Fibroblast of upper back skin (primary cell): ENCODE data around the gene STK26.
"Not testable (repeated sequence)": the region's sequence is repeated elsewhere in the genome, so short reads cannot be mapped to it uniquely, and the experiment has no call there.

Experiments
- DNase-seq: peaks from one replicate; pipeline ENCODE4 v3.0.0-alpha.2; 2013

Gene STK26

GRCh38 chrX:132022967-132023895 lies at the start of gene STK26:
Gene STK26 (plus strand): TSS chrX:132023302. CDS start chrX:132023618, 316 bp downstream.
- peak; percentile 66 for DNase-seq

DNA sequence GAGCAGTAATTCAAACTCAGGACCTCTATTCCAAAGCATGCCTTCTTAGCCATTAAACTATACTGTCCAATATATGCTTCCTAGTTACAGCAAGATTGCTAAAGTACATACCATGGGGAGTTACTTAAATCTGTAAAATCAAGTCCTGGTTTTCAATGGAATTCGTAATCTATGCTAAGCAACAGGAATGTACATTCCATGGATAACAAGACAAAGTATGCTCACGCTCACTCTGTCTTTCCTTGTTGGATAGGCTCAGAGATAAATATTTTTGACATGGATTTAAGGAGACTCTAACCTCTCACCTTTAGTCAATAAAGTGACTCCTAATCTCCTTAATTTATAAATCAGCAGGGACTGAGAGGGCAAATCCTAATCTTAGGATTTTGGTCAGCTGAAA lies 47.3 kb upstream of the STK26 start:
- peak; percentile 7 for DNase-seq

- no peak for DNase-seq
Measured at GRCh38 chrX:131977619-131978018, 45.5 kb upstream of the STK26 start.

DNA sequence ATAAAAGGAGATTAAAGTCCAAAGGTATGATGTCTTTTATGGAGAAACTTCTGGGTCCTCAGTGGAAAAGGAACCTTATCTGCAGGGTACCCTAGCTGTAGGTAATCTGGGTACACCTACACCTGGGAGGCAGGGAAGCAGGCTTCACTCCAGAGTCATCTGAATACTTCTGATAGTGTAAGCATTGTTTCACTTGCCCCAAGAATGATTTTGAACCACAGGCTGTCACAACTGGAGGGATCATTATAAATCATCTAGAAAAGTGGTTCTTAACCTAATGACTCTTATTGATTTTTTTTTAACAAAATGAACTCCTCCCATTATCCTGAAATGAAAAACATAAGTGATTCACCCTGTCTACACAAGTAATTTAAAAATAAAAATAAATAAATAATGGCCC lies 44.0 kb upstream of the STK26 start:
- DNase-seq = no peak

- no peak for DNase-seq
Measured at GRCh38 chrX:131985526-131986049, 37.5 kb upstream of the STK26 start.

GRCh38 chrX:131987252-131987651 lies 35.9 kb upstream of the STK26 start:
- DNase-seq = no peak

- no peak for DNase-seq
Measured at GRCh38 chrX:131988236-131988635, 34.9 kb upstream of the STK26 start.

DNA sequence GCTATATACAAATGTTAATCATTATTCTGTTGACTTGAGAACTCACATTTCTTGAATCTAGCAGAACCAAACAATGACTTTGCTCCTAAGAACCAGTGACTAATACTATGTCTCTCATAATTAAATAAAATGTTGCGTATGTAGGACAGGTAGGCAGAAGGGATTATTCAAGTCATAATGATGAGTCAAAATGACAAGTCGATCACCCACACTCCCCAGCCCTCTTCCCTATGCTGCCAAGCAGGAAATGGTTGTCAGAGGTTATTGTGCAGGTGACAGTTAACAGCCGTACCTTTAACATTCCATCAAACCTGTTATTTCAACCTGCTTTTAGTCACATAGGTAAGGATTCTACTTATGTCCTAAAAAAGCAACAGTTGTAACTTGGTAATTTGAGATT lies 22.0 kb upstream of the STK26 start:
- no peak for DNase-seq

GRCh38 chrX:132004728-132005127 lies 18.4 kb upstream of the STK26 start:
- DNase-seq = no peak

DNA sequence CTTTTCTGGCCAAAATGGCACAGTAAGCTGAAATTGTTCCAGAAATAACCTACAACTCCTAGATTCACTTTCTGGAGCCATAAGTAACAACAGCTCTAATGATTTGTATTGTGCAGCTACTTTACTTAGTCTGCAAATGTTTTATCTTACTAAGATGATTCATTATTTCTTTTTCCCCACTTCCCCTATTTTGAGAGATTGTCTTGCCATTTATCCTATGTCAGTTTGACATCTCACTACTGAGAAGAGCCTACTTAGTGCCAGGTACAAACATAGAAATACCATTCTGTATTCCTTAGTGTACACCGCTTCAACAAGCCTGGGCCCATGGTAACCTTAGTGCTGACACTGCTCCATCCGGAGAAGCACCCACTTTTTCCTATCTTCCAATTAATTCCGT lies 13.8 kb upstream of the STK26 start:
- DNase-seq = no peak

DNA sequence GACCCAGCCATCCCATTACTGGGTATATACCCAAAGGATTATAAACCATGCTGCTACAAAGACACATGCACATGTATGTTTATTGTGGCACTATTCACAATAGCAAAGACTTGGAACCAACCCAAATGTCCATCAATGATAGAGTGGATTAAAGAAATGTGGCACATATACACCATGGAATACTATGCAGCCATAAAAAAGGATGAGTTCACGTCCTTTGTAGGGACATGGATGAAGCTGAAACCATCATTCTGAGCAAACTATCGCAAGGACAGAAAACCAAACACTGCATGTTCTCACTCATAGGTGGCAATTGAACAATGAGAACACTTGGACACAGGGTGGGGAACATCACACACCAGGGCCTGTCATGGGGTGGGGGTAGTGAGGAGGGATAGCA lies 12.9 kb upstream of the STK26 start:
- not testable (repeated sequence) for DNase-seq

DNA sequence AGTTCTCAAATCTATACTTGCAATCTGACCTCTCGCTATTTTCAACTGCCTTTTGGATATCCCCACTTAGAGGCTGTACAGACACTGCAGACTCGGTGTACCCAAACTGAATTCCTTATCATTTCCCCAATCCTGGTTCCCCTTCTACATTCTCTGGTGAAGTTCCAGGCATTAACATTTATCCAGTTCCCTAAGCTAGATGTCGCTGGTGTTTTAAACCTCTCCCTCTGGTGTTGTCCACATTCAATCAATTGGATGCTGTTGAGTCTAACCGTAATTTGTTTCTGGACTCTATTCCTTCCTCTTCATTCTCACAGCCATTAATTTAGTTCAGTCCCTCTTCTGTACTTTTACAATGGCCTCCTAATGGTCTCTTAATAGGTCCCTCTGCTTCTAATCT lies 7.2 kb upstream of the STK26 start:
- DNase-seq = no peak

DNA sequence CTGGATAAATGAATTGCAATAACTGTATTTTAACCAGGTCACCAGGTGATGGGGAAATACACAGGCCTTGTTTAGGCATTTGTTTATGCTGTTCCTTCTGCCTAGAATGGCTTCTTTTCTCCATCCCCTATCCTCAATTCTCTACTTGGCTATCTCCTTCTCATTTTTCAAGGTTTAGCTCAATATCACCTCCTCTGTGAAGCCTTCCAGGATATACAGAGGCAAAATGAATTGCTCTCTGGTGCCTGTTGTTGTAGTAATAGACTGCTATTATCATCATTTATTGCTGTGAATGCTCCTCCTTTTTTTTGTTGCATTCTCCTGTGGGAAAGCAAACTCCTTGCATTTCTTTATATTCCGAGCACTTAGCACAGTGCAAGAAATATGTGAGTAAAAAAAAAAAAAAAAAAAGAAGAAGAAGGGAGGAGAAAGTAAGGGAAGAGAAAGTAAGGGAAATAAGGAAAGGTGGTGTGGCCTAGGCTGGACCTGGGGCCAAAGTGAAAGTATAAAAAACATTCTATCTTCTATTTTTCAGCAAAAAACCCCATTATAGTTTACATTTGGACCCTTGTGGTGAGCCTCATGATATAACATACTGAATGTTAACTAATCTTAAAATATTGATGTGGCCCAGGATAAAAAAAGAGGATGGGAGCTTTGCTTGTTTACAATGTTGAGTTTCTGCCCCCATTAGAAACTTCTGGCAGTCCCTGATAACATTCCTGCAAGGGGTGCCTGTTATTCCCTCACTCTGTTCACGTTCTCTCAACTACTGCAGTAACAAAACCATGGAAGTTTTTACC lies 6.3 kb upstream of the STK26 start:
- DNase-seq = no peak

DNA sequence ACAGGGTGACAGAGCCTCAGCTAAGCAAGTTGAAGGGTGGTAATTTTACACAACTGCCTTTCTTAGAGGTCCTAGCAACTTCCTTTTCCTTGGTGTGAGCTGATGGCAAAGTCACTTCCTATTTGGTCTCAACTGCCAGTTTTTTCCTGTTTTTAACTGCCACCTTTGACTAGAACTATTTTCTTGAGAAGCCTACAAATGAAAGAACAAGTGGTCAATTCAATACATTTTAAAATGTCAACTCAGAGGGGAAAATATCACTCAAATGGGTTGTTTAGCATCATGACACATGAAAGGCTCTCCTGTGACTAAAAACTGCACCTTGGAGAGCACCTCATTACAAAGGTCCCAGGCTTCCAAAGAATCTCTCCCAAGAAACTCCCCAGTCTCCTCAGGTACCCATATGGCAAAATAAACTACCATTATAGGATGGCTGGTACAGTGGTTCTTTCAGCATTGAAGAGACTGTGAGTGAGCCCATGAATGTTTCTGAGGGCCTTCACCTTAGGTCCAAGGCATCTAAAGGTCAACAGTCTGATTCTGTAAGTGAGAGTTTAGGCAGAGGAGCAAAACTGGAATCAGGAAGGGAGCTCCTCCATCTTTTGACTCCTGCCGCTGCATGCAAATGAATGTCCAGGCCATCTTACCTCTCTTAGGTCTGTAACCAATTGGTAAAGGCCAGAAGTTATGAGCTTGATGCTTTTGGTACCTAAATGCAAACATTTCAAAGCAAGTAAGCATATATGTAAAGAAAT lies 5.5 kb upstream of the STK26 start:
- DNase-seq = no peak

DNA sequence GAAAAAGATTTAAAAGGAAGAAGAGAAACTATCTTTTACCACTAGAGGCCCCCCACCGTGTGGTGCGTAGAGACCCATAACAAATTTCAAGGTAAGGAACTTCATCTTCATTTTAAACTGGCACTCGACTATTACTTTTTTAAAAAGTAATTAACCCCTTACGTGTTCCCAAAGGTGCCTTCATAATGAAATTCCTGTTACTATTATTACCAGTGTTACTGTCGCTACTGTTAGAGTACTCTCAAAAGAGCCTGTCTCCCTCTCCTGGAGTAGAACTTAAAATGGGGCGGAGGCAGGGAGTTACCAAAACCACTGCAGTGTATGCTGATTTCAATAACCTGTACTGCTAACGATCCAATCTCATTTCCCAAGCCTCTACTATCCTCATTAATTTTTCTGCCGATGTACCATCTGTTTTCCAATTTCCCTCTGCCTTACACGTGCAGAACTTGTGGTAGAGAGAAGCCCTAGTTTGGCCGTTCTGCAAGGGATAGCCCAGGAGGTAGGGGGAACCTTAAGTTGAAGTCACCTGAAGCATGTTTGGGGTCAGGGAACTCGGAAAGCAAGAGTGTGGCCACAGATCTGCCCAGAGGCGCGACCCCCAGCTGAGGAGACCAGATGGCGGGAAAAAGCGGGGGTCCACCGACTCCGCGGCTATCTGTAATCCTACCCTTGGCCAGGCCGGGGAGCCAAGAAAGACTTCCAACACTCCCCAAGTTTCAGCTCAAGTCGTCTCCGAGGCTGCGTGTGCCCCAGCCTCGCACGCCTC lies 720 bp upstream of the STK26 start:
- no peak for DNase-seq

DNA sequence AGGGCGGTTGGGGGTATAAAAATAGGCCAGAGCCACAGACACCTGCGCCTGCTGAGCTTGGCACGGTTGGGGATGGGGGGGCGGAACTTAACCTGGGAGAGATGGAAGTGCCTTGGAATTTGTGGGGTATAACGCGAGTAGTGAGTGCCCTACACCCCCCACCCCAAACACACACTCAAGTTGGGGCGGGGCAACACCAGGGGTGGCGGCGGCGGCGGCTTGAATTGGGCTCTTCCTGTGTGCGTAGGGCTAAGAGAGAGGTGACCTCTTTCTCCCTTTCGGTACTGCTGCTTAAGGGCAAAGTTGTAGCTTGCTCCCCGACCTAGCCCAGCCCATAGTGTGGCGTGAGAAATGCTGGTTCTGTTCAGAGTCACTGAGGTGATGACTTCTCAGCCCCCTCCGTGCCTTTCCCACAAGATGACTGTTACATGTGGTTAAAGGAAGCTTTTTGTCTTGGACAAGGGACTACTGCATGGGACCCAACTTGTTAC lies 839 bp downstream of the STK26 start:
- no peak for DNase-seq

GRCh38 chrX:132025041-132025440 lies 1.9 kb downstream of the STK26 start:
- DNase-seq = no peak

GRCh38 chrX:132030264-132030663 lies 7.2 kb downstream of the STK26 start:
- DNase-seq = no peak

- DNase-seq = no peak
Measured at GRCh38 chrX:132031867-132032266, 8.8 kb downstream of the STK26 start.

- no peak for DNase-seq
Measured at GRCh38 chrX:132033166-132033565, 10.1 kb downstream of the STK26 start.

- no peak for DNase-seq
Measured at GRCh38 chrX:132034648-132035047, 11.5 kb downstream of the STK26 start.

DNA sequence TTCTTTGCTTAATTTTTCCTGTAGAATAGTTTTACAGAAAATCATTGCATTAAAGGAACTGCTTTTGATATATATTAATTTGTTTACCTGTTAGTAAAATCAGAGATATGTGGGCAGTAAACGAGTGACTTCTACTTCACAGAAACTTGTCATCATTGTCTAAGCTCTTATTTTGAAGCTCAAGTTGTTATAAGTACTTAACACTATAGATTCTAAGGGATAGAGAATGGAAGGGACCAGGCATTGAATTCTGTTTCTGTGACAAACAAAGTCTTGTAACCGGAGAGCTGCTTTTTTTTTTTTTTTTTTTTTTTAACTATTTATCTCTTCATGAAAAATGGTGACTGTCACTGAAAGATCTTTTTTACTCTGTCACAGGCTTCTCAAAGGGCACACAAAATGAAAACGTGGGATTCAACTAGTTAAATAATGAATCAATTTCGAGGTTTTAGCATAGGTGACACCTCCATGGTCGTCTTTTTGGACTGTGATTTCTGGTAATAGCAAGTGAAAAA lies 14.4 kb downstream of the STK26 start:
- DNase-seq = no peak
